HG02798 (cell line): Measurements from ENCODE around the gene MAPRE2.

ENCODE experiments used
- ATAC-seq: cut with Tn5 transposase; IDR thresholded peaks from one replicate; pipeline ENCODE4 v1.9.1; 2021; ENCODE audit warnings: mild to moderate bottlenecking; ENCODE audit not compliant: unreplicated experiment, poor library complexity

MAPRE2 gene

GRCh38 chr18:35030277-35030989 is 10.8 kb upstream of the MAPRE2 start:
- peak; percentile 51 for ATAC-seq

GRCh38 chr18:35032113-35032512 is 9.1 kb upstream of the MAPRE2 start:
- ATAC-seq, result no peak

- ATAC-seq, result no peak
These were observed 3.2 kb upstream of the MAPRE2 start for GRCh38 chr18:35038029-35038428.

- no peak for ATAC-seq
These were observed 2.2 kb upstream of the MAPRE2 start for GRCh38 chr18:35038881-35039491.

GRCh38 chr18:35040638-35040987 is 600 bp upstream of the MAPRE2 start:
- ATAC-seq, result no peak

- no peak for ATAC-seq
These were observed 688 bp downstream of the MAPRE2 start for GRCh38 chr18:35041815-35042387.

GRCh38 chr18:35042389-35043071 is 1.3 kb downstream of the MAPRE2 start:
- no peak for ATAC-seq

GRCh38 chr18:35043207-35043606 is 2.0 kb downstream of the MAPRE2 start:
- no peak for ATAC-seq

GRCh38 chr18:35045121-35045520 is 3.9 kb downstream of the MAPRE2 start:
- no peak for ATAC-seq

GRCh38 chr18:35045806-35046205 is 4.6 kb downstream of the MAPRE2 start:
- ATAC-seq, result no peak

GRCh38 chr18:35047697-35048292 is 6.6 kb downstream of the MAPRE2 start:
- ATAC-seq, result no peak

- ATAC-seq, result peak; percentile 26
These were observed 8.2 kb downstream of the MAPRE2 start for GRCh38 chr18:35049111-35050027.

- ATAC-seq, result peak; percentile 31
These were observed 8.9 kb downstream of the MAPRE2 start for GRCh38 chr18:35050028-35050546.

GRCh38 chr18:35050705-35051195 is 9.5 kb downstream of the MAPRE2 start:
- peak; percentile 33 for ATAC-seq

- no peak for ATAC-seq
These were observed 10.6 kb downstream of the MAPRE2 start for GRCh38 chr18:35051641-35052377.

- no peak for ATAC-seq
These were observed 13.2 kb downstream of the MAPRE2 start for GRCh38 chr18:35054401-35054800.

- ATAC-seq, result no peak
These were observed 13.9 kb downstream of the MAPRE2 start for GRCh38 chr18:35055105-35055504.

GRCh38 chr18:35055726-35056125 is 14.5 kb downstream of the MAPRE2 start:
- no peak for ATAC-seq
